ENCODE measurements around the gene MCCD1. TPM values are rescaled to one million over a fixed set of nuclear protein-coding genes. Genes with fewer than 3 reads are reported as not detected.

The MCCD1 gene
- total and polyA plus RNA-seq, 3 experiments from 2014 or later, result not detected

DNA sequence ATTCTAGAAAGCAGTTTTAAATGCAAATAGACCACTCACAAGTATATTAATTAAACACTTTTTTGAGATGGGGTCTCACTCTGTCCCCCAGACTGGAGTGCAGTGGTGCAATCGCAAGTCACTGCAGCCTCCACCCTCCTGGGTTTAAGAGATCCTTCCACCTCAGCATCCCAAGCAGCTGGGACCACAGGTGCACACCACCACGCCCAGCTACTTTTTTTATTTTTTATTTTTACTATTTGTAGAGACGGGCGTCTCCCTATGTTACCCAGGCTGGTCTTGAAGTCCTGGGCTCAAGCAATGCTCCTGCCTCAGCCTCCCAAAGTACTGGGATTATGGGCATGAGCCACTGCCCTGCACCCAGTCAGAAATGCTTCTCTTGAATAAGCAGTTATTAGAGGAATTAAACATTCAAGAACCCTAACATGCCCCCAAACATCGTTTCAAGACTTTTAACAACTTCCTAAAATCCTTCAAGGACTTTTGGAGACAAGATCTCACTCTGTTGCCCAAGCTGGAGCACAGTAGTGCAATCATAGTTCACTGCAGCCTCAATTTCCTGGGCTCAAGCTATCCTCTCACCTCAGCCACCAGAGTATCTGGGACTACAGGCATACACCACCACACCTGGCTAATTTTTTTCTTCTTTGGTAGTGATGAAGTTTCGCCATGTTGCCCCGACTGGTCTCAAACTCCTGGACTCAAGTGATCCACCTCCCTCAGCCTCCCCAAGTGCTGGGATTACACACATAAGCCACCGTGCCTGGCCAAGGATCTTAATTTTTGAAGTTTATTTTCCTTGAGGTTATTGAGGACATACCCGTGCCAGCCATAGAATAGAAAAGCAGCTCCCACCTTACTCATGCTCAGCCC lies 3.2 kb downstream of the MCCD1 start:
- Mint-ChIP-seq H3K4me3 (no peak overlapping the region), H3K27me3 (no peaks in the 10 kb centered on the region), H3K4me1 (peaks cover 22 to 43% (median 33%) of the 10 kb centered on the region in 3 donors), H3K9me3 (no peaks in the 10 kb centered on the region), H3K36me3 (peaks cover 14 to 78% (median 31%) of the 10 kb centered on the region in 3 donors), H3K27ac (peak overlapping the region in 4 of 8 donors; percentile 50 to 62 (median 58))
- H3K36me3 ChIP-seq (ENCODE audit: insufficient read depth, low read length), result peaks cover 60% of the 10 kb centered on the region
- no peak overlapping the region for H3K4me3 ChIP-seq (ENCODE audit: low read length)
- ChIA-PET POLR2A (no interaction called here), CTCF (no interaction called here)
- peaks cover 3% of the 10 kb centered on the region for H3K4me1 ChIP-seq (ENCODE audit: insufficient read depth, low read length)
- H3K27me3 ChIP-seq (ENCODE audit: insufficient read depth, low read length, poor library complexity, severe bottlenecking), result no peaks in the 10 kb centered on the region
- no peaks in the 10 kb centered on the region for H3K9me3 ChIP-seq (ENCODE audit: low read length)
- DNase-seq, result no peak
- no peak overlapping the region for H3K27ac ChIP-seq (ENCODE audit: low read depth, low read length)

- peaks cover 14 to 83% (median 31%) of the 10 kb centered on the region in 3 donors for H3K36me3 Mint-ChIP-seq
- H3K4me1 Mint-ChIP-seq, result peaks cover 25 to 48% (median 33%) of the 10 kb centered on the region in 3 donors
- ChIA-PET POLR2A (no interaction called here), CTCF (no interaction called here)
- Histone ChIP-seq H3K36me3 (ENCODE audit: insufficient read depth, low read length) (peaks cover 60% of the 10 kb centered on the region), H3K4me3 (ENCODE audit: low read length) (no peak overlapping the region), H3K27ac (ENCODE audit: low read depth, low read length) (no peak overlapping the region), H3K4me1 (ENCODE audit: insufficient read depth, low read length) (peaks cover 3% of the 10 kb centered on the region), H3K27me3 (ENCODE audit: insufficient read depth, low read length, poor library complexity, severe bottlenecking) (no peaks in the 10 kb centered on the region), H3K9me3 (ENCODE audit: low read length) (no peaks in the 10 kb centered on the region)
- peak overlapping the region in 6 of 8 donors; percentile 55 to 75 (median 64) for H3K27ac Mint-ChIP-seq
- H3K4me3 Mint-ChIP-seq, result no peak overlapping the region
- H3K9me3 Mint-ChIP-seq, result no peaks in the 10 kb centered on the region
- DNase-seq, result no peak
- no peaks in the 10 kb centered on the region for H3K27me3 Mint-ChIP-seq
Measured at GRCh38 chr6:31532644-31533454, 4.1 kb downstream of the MCCD1 start.

- no peak overlapping the region for H3K27ac ChIP-seq (ENCODE audit: low read depth, low read length)
- peaks cover 9% of the 10 kb centered on the region for H3K4me1 ChIP-seq (ENCODE audit: insufficient read depth, low read length)
- peaks cover 65% of the 10 kb centered on the region for H3K36me3 ChIP-seq (ENCODE audit: insufficient read depth, low read length)
- Mint-ChIP-seq H3K9me3 (no peaks in the 10 kb centered on the region), H3K27me3 (no peaks in the 10 kb centered on the region), H3K36me3 (peaks cover 14 to 85% (median 31%) of the 10 kb centered on the region in 3 donors), H3K27ac (peak overlapping the region in 3 of 8 donors; percentile 62 to 75 (median 66)), H3K4me1 (peaks cover 29 to 52% (median 38%) of the 10 kb centered on the region in 3 donors), H3K4me3 (no peak overlapping the region)
- H3K9me3 ChIP-seq (ENCODE audit: low read length), result no peaks in the 10 kb centered on the region
- H3K27me3 ChIP-seq (ENCODE audit: insufficient read depth, low read length, poor library complexity, severe bottlenecking), result no peaks in the 10 kb centered on the region
- H3K4me3 ChIP-seq (ENCODE audit: low read length), result no peak overlapping the region
- no peak for DNase-seq
- ChIA-PET CTCF (interaction anchor here (0.9 kb wide), 1 partner anchor 65 kb away, joined by 3 read pairs; no protein-coding TSS in a partner anchor), POLR2A (no interaction called here)
Measured at GRCh38 chr6:31533455-31533841, 4.7 kb downstream of the MCCD1 start.

DNA sequence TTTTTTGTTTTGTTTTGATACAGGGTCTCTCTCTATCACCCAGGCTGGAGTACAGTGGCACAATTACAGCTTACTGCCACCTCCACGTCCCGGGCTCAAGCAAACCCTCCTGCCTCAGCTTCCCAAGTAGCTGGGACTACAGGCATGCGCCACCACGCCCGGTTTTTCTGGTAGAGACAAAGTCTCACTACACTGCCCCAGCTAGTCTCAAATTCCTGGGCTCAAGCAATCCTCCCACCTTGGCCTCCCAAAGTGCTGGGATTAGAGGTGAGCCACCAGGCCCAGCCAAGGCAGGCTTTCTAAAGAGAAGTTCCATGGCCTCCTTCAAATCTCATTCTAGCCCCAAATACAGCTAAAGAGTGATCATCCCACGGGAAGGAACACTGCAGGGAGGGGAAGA lies 5.2 kb downstream of the MCCD1 start:
- Mint-ChIP-seq H3K4me3 (no peak overlapping the region), H3K9me3 (no peaks in the 10 kb centered on the region), H3K4me1 (peaks cover 35 to 58% (median 43%) of the 10 kb centered on the region in 3 donors), H3K27me3 (no peaks in the 10 kb centered on the region), H3K36me3 (peaks cover 14 to 89% (median 36%) of the 10 kb centered on the region in 3 donors), H3K27ac (peak overlapping the region in 3 of 8 donors; percentile 46 to 58 (median 50))
- no peak overlapping the region for H3K27ac ChIP-seq (ENCODE audit: low read depth, low read length)
- no peaks in the 10 kb centered on the region for H3K27me3 ChIP-seq (ENCODE audit: insufficient read depth, low read length, poor library complexity, severe bottlenecking)
- peaks cover 71% of the 10 kb centered on the region for H3K36me3 ChIP-seq (ENCODE audit: insufficient read depth, low read length)
- DNase-seq, result no peak
- ChIA-PET POLR2A (interaction anchor here (0.5 kb wide), 1 partner anchor 68 kb away, joined by 5 read pairs; no protein-coding TSS in a partner anchor), CTCF (interaction anchor here (0.9 kb wide), 1 partner anchor 65 kb away, joined by 3 read pairs; no protein-coding TSS in a partner anchor)
- no peaks in the 10 kb centered on the region for H3K9me3 ChIP-seq (ENCODE audit: low read length)
- H3K4me1 ChIP-seq (ENCODE audit: insufficient read depth, low read length), result peaks cover 14% of the 10 kb centered on the region
- no peak overlapping the region for H3K4me3 ChIP-seq (ENCODE audit: low read length)

GRCh38 chr6:31534521-31535040 lies 5.8 kb downstream of the MCCD1 start:
- DNase-seq, result no peak
- Histone ChIP-seq H3K27ac (ENCODE audit: low read depth, low read length) (no peak overlapping the region), H3K4me1 (ENCODE audit: insufficient read depth, low read length) (peaks cover 20% of the 10 kb centered on the region), H3K9me3 (ENCODE audit: low read length) (no peaks in the 10 kb centered on the region), H3K4me3 (ENCODE audit: low read length) (no peak overlapping the region), H3K36me3 (ENCODE audit: insufficient read depth, low read length) (peaks cover 77% of the 10 kb centered on the region), H3K27me3 (ENCODE audit: insufficient read depth, low read length, poor library complexity, severe bottlenecking) (no peaks in the 10 kb centered on the region)
- H3K9me3 Mint-ChIP-seq, result no peaks in the 10 kb centered on the region
- POLR2A ChIA-PET, result interaction anchor here (0.5 kb wide), 1 partner anchor 67 kb away, joined by 5 read pairs; no protein-coding TSS in a partner anchor
- H3K27me3 Mint-ChIP-seq, result no peaks in the 10 kb centered on the region
- H3K4me3 Mint-ChIP-seq, result peak overlapping the region in 1 of 7 donors; percentile 35
- H3K36me3 Mint-ChIP-seq, result peaks cover 17 to 91% (median 42%) of the 10 kb centered on the region in 3 donors
- H3K27ac Mint-ChIP-seq, result peak overlapping the region in 1 of 8 donors; percentile 58
- peaks cover 40 to 64% (median 49%) of the 10 kb centered on the region in 3 donors for H3K4me1 Mint-ChIP-seq
- CTCF ChIA-PET, result interaction anchor here (0.9 kb wide), 1 partner anchor 64 kb away, joined by 3 read pairs; no protein-coding TSS in a partner anchor

- H3K36me3 ChIP-seq (ENCODE audit: insufficient read depth, low read length), result peaks cover 72% of the 10 kb centered on the region
- no peaks in the 10 kb centered on the region for H3K9me3 ChIP-seq (ENCODE audit: low read length)
- no peak overlapping the region for H3K4me3 ChIP-seq (ENCODE audit: low read length)
- no peaks in the 10 kb centered on the region for H3K9me3 Mint-ChIP-seq
- H3K27me3 Mint-ChIP-seq, result no peaks in the 10 kb centered on the region
- H3K4me3 Mint-ChIP-seq, result peak overlapping the region in 1 of 7 donors; percentile 35
- CTCF ChIA-PET, result no interaction called here
- no peaks in the 10 kb centered on the region for H3K27me3 ChIP-seq (ENCODE audit: insufficient read depth, low read length, poor library complexity, severe bottlenecking)
- H3K4me1 ChIP-seq (ENCODE audit: insufficient read depth, low read length), result peaks cover 32% of the 10 kb centered on the region
- no peak for DNase-seq
- peaks cover 18 to 91% (median 43%) of the 10 kb centered on the region in 3 donors for H3K36me3 Mint-ChIP-seq
- POLR2A ChIA-PET, result no interaction called here
- H3K4me1 Mint-ChIP-seq, result peaks cover 48 to 73% (median 54%) of the 10 kb centered on the region in 3 donors
- H3K27ac ChIP-seq (ENCODE audit: low read depth, low read length), result no peak overlapping the region
- peak overlapping the region in 7 of 8 donors; percentile 17 to 91 (median 63) for H3K27ac Mint-ChIP-seq
Measured at GRCh38 chr6:31535538-31536324, 7.0 kb downstream of the MCCD1 start.

DNA sequence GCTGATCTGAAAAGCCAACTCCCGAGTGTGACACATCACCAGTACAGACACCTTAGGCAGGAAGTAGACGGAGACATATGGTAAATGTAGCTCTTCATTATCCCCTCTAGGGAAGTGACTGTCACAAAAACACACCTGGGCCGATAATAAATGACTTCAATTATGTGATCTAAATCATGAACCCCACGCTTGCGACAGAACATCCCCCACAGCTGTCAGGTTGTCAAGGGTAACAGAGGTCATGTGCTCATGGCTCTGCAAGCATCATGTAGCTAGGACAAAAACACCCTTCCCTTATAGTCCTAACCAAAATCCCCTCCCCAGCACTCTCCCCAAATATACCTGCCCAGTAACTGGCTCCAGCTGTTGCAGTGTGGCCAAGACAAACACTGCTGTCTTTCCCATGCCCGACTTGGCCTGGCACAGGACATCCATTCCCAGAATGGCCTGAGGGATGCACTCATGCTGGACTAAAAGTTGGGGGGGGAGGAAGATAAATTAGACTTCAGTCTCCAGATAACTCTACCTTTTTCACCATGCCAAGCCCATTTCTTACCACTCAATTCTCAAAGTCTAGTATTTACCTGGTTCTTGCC lies 10.1 kb downstream of the MCCD1 start:
- Histone ChIP-seq H3K27me3 (ENCODE audit: insufficient read depth, low read length, poor library complexity, severe bottlenecking) (no peaks in the 10 kb centered on the region), H3K9me3 (ENCODE audit: low read length) (no peaks in the 10 kb centered on the region), H3K36me3 (ENCODE audit: insufficient read depth, low read length) (peaks cover 47% of the 10 kb centered on the region), H3K4me1 (ENCODE audit: insufficient read depth, low read length) (peaks cover 45% of the 10 kb centered on the region), H3K4me3 (ENCODE audit: low read length) (no peak overlapping the region), H3K27ac (ENCODE audit: low read depth, low read length) (no peak overlapping the region)
- Mint-ChIP-seq H3K4me1 (peaks cover 59 to 76% (median 61%) of the 10 kb centered on the region in 3 donors), H3K27ac (peak overlapping the region; percentile 74 to 100 (median 99)), H3K9me3 (no peaks in the 10 kb centered on the region), H3K27me3 (no peaks in the 10 kb centered on the region), H3K4me3 (peak overlapping the region; percentile 96 to 99 (median 98)), H3K36me3 (peaks cover 18 to 73% (median 36%) of the 10 kb centered on the region in 3 donors)
- CTCF ChIA-PET, result interaction anchor here (0.7 to 16.4 kb wide), 5 partner anchors 10 to 291 kb away, joined by 3 to 504 read pairs (median 3); partner anchors contain the start of gene NCR3
- DNase-seq, result no peak
- POLR2A ChIA-PET, result interaction anchor here (0.5 to 3.6 kb wide), 2 partner anchors 40 to 44 kb away, joined by 8 to 28 read pairs; no protein-coding TSS in a partner anchor

Data from CD8-positive, alpha-beta memory T cell (primary cell).